ENCODE measurements around the gene CEP57L1. TPM values are rescaled to one million over a fixed set of nuclear protein-coding genes. Genes with fewer than 3 reads are reported as not detected.

Gene CEP57L1
- total RNA-seq, 1 experiment from 2014 or later: 20.7 TPM

- TF ChIP-seq REST (IDR thresholded peaks at IDR 0.05; ENCODE audit: low read depth) (no peak), ATF3 (IDR thresholded peaks at IDR 0.05) (no peak), ZNF274 (IDR thresholded peaks at IDR 0.05; ENCODE audit: low read depth, low read length) (no peak), POLR2A (IDR thresholded peaks at IDR 0.05; ENCODE audit: borderline replicate concordance, extremely low read depth, insufficient read depth, insufficient read length) (peak; percentile 73), CEBPB (IDR thresholded peaks at IDR 0.05; ENCODE audit: low read depth) (no peak), JUND (IDR thresholded peaks at IDR 0.05) (no peak)
Observed at GRCh38 chr6:109095036-109095834, at the start of gene CEP57L1 (continued).

- H3K27ac ChIP-seq (ENCODE audit: low read depth, low read length): no peak overlapping the region
- H3K4me2 ChIP-seq (ENCODE audit: low read length): no peak overlapping the region
- H3K4me3 ChIP-seq (replicated peaks in 1 of 2; ENCODE audit: low read depth in 1 of 2, low read length in 2 of 2): no peak overlapping the region
- no peaks in the 10 kb centered on the region for H3K9me2 ChIP-seq (ENCODE audit: insufficient read depth)
- peaks cover 0 to 12% of the 10 kb centered on the region in 2 experiments; a peak in 2 of 4 replicates for H3K4me1 ChIP-seq (ENCODE audit: control insufficient read depth in 1 of 2, insufficient read depth in 2 of 2, low read length in 2 of 2)
- DNase-seq (ENCODE audit: low read depth, low spot score): no peak
- POLR2A ChIA-PET: no interaction called here
- intact Hi-C loops (cut with micrococcal nuclease): no loop called here
- no peak overlapping the region for H2AFZ ChIP-seq (ENCODE audit: low read depth, low read length, poor library complexity, severe bottlenecking)
- H3K27me3 ChIP-seq (ENCODE audit: insufficient read depth, low read length): no peaks in the 10 kb centered on the region
- CTCF ChIA-PET: no interaction called here
- RAD21 ChIA-PET (ENCODE audit: low non-redundant PET in 1 of 2, low total read pairs in 2 of 2, uncharacterized antibody in 2 of 2, unreplicated experiment in 2 of 2): no interaction called here
- no peak overlapping the region for H3K9ac ChIP-seq (ENCODE audit: low read length)
- ATAC-seq: no peak
- H3K36me3 ChIP-seq (ENCODE audit: control insufficient read depth in 1 of 2, insufficient read depth in 2 of 2, low read length in 2 of 2): no peaks in the 10 kb centered on the region
- no peaks in the 10 kb centered on the region for H3K9me3 ChIP-seq (ENCODE audit: control insufficient read depth in 1 of 2, insufficient read depth in 1 of 2, low read depth in 1 of 2, low read length in 2 of 2)
- no peak for TF ChIP-seq ZNF274 (IDR thresholded peaks at IDR 0.05; ENCODE audit: low read depth, low read length)
- TF ChIP-seq CEBPB (IDR thresholded peaks at IDR 0.05; ENCODE audit: low read depth): no peak
- no peak for TF ChIP-seq SP1 (IDR thresholded peaks at IDR 0.05; ENCODE audit: low read depth)
- no peak for TF ChIP-seq POLR2AphosphoS5 (IDR thresholded peaks at IDR 0.05; ENCODE audit: low read depth, low read length)
- TF ChIP-seq REST (IDR thresholded peaks at IDR 0.05; ENCODE audit: low read depth): no peak
- no peak for TF ChIP-seq JUND (IDR thresholded peaks at IDR 0.05)
- no peak for TF ChIP-seq RAD21 (IDR thresholded peaks at IDR 0.05; ENCODE audit: low read depth)
- no peak for TF ChIP-seq ZFX (IDR thresholded peaks at IDR 0.05)
- no peaks in the 10 kb centered on the region for H3K79me2 ChIP-seq (ENCODE audit: insufficient read depth, low read length)
- no TSS peak for BruUV-seq (replicated peaks)
- no peaks in the 10 kb centered on the region for H4K20me1 ChIP-seq (ENCODE audit: insufficient read depth)
Observed at GRCh38 chr6:109048176-109048575, 47.1 kb upstream of the CEP57L1 start.

All from HCT116 (cell line).